HG03342 (cell line): ENCODE data around the gene TRAF4.
A peak's percentile ranks its signal among the peaks of the same experiment; 100 is the strongest.
"Not testable (repeated sequence)": the region's sequence is repeated elsewhere in the genome, so short reads cannot be mapped to it uniquely, and the experiment has no call there.

Experiments
- ATAC-seq: cut with Tn5 transposase; IDR thresholded peaks from one replicate; pipeline ENCODE4 v1.9.1; 2021; ENCODE audit warnings: mild to moderate bottlenecking, moderate library complexity; ENCODE audit not compliant: unreplicated experiment

Gene TRAF4

DNA sequence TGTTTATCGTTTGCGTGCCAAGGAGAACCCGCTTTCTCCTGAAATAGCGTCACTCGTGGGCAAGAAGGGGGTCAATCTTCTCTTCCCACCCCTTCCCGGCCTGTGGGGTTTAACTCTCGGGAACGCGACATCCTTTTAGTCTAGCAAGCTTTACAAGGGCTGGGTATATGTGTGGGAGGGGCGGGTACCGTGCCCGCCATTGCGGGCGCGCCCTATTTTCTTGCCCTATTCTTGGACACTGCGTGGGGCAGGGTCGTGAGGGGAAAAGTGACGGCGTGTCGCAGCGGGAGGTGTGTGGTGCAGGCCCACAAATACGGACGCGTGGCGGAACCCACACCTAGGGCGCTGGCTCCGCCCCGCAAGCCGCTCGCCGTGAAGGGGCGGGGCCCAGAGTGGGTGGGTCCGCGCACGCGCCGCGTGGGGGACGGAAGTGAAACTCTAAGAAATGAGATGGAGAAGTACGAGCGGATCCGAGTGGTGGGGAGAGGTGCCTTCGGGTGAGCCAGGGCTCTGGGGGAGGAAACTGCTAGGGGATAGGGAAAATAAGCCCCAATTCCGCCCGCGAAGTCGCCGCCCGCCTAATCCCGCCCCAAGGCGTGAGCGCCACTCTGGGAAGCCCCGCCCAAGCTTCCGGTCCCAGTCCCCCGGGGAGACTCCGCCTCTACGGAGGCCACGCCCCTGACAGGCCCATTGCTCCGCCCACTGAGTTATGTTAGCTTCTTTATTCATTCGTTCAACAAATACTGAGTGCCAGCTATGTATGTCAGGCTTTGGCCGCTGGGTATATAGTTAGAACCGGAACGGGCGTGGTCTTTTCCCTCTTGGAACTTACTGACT lies 15.2 kb upstream of the TRAF4 start, which contains the start of gene NEK8:
Gene NEK8 (plus strand): TSS at position 425 of the 837 bp plus-strand sequence. CDS start 26 bp downstream, at position 451.
- ATAC-seq, result peak; percentile 34

DNA sequence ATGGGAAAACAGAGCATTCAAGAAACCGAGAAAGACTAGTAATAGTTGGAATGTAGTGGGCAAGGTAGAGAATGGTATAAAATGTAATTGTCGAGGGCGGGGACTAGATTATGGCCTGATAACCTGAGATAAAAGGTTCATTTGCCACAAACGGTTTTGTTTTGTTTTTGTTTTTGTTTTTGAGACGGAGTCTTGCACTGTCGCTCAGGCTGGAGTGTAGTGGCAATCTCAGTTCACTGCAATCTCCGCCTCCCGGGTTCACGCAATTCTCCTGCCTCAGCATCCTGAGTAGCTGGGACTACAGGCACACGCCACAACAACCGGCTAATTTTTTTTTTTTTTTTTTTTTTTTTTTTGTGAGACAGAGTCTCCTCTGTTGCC lies 13.9 kb upstream of the TRAF4 start:
- no peak for ATAC-seq

DNA sequence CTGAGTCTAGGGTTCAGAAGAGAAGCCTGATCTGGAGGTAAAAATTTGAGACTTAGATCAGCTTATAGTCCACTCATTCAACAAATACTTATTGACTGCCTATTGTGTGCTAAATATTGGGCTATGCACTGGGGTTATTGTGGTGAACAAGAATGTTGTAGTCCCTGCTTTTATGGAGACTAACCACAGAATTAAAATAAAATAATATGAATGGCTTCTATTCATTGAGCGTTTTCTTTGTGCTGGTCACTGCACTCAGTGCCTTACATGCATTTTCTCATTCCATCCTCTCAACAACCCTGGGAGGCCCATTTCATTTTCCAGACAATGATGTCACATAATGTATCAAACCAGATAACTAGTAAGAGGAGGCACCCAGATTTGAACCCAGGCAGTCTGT lies 10.5 kb upstream of the TRAF4 start:
- no peak for ATAC-seq

DNA sequence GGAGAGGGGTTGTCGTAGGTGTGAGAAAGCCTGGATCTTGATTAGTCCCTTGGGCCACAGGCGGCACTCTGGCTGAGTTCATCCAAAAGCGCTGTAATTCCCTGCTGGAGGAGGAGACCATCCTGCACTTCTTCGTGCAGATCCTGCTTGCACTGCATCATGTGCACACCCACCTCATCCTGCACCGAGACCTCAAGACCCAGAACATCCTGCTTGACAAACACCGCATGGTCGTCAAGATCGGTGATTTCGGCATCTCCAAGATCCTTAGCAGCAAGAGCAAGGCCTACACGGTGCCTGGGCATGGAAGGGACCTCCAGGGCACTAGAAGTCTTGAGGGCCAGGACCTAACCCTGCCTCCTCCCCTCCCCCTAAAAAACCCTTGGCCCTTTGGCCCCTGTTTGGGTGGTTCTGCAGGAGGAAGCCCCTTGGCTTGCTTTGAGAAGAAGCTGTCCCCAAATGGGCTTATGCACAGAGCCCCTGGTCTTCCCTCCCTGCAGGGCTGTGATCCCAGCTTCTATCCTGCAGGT lies 9.0 kb upstream of the TRAF4 start:
- no peak for ATAC-seq

DNA sequence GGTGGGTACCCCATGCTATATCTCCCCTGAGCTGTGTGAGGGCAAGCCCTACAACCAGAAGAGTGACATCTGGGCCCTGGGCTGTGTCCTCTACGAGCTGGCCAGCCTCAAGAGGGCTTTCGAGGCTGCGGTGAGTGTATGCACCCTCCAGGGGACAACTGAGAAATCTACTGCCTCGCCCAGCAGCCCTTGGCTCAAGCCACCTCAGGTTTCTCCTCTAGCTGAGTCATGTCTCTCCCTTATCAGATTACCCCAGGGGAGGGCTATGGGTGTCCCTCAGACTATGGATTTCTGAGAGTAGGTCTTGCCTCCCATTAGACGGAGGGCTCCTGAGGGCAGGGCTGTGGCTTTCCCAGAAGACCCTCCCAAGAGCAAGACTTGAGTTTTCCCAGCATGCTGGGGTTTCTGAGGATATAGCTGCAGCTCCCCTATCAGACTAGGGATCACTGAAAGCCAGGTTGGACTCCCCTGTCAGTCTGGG lies 8.5 kb upstream of the TRAF4 start:
- no peak for ATAC-seq

DNA sequence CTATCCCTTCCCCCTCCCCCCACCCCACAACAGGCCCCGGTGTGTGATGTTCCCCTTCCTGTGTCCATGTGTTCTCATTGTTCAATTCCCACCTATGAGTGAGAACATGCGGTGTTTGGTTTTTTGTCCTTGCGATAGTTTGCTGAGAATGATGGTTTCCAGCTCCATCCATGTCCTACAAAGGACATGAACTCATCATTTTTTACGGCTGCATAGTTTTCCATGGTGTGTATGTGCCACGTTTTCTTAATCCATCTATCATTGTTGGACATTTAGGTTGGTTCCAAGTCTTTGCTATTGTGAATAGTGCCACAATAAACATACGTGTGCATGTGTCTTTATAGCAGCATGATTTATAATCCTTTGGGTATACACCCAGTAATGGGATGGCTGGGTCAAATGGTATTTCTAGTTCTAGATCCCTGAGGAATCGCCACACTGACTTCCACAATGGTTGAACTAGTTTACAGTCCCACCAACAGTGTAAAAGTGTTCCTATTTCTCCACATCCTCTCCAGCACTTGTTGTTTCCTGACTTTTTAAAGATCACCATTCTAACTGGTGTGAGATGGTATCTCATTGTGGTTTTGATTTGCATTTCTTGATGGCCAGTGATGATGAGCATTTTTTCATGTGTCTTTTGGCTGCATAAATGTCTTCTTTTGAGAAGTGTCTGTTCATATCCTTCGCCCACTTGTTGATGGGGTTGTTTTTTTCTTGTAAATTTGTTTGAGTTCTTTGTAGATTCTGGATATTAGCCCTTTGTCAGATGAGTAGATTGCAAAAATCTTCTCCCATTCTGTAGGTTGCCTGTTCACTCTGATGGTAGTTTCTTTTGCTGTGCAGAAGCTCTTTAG lies 7.7 kb upstream of the TRAF4 start:
- not testable (repeated sequence) for ATAC-seq

DNA sequence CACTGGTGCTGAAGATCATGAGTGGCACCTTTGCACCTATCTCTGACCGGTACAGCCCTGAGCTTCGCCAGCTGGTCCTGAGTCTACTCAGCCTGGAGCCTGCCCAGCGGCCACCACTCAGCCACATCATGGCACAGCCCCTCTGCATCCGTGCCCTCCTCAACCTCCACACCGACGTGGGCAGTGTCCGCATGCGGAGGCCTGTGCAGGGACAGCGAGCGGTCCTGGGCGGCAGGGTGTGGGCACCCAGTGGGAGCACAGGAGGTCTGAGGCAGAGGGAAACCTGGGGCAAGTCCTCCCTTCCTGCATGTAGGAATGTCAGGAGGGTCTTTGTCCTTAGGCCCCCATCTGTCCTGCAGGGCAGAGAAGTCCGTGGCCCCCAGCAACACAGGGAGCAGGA lies 6.5 kb upstream of the TRAF4 start:
- no peak for ATAC-seq

DNA sequence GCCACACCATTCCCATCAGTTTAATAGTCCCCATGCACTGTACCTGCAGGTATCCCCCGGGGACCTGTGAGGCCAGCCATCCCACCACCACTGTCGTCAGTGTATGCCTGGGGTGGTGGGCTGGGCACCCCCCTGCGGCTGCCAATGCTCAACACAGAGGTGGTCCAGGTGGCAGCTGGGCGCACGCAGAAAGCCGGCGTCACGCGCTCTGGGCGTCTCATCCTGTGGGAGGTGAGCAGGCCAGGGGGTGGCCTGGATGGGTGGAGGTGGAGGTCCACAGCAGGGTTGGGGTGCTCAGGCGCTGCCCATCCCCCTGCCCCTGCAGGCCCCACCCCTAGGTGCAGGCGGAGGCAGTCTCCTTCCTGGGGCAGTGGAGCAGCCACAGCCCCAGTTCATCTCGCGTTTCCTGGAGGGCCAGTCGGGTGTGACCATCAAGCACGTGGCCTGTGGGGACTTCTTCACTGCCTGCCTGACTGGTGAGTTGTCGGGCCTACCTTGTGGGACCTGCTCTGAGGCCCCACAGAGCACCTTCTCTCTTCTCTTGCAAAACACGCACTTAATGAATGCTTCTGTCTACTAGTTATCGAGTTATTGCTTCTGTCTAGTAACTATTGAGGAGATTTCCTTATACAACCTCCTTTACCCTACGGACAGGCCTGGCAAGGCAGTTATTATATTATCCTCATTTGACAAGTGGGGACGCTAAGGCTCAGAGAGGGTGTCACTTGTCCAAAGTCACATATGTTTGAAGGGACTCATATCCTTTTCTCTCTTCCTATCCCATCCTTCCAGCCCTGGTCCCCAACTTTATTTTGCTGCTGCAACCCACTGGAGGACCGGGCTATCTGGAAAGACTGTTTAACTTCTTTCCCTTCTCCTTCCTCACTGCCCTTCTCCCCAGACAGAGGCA lies 5.8 kb upstream of the TRAF4 start:
- peak; percentile 51 for ATAC-seq

DNA sequence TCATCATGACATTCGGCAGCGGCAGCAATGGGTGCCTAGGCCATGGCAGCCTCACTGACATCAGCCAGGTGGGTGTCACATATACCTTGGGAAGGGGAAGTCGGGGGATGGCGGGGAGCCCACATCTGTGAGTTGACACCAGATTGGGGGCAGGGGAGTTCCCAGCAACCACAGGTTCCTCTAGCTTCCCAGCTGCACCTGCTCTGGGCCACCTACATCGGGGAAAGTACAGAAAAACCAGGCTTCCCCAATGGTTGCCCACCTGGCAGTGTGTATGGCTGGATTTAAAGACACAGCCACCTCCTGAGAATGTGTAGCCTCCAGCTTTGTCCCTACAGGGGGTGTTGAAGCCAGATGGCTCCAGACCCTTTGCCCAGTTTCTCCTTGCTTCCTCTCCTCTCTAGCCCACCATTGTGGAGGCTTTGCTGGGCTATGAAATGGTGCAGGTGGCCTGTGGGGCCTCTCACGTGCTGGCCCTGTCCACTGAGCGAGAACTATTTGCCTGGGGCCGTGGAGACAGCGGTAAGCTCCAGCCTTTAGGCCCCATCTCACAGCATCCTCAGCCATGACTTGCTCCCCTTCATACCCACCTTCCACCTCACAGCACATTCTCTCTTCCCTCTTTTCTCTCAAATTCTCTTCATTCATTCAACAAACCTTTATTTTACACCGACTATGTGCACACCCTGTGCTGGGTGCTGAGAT lies 5.0 kb upstream of the TRAF4 start:
- no peak for ATAC-seq

DNA sequence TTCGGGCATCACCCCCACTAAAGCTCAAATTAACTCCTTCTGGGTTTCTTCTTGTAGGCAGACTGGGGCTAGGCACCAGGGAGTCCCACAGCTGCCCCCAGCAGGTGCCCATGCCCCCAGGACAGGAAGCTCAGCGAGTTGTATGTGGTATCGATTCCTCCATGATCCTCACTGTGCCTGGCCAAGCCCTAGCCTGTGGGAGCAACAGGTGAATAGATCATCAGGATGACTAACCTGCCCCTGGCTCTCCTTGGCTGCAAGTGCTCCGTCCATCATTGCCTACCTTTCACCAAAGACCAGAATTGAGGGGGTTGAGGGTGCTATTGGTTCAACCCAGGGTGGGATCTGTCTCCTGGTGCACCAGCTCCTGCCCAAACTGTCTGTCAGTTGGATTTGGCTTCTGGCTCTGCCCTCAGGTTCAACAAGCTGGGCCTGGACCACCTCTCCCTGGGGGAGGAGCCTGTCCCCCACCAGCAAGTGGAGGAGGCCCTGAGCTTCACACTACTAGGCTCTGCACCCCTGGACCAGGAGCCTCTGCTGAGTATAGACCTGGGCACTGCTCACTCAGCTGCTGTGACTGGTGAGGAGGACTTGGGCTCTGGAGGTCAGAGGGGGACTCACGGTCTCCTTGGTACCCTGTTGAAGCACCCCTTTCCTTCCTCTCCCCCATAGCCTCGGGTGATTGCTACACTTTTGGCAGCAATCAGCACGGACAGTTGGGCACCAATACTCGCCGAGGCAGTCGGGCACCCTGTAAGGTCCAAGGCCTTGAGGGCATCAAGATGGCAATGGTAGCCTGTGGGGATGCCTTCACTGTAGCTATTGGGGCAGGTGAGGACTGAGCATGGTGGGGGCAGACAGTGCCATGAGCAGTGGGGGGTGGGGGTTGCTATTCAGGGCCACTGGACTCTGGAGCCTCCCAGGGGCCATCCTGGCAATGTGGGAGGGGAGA lies 3.1 kb upstream of the TRAF4 start:
- ATAC-seq, result no peak

DNA sequence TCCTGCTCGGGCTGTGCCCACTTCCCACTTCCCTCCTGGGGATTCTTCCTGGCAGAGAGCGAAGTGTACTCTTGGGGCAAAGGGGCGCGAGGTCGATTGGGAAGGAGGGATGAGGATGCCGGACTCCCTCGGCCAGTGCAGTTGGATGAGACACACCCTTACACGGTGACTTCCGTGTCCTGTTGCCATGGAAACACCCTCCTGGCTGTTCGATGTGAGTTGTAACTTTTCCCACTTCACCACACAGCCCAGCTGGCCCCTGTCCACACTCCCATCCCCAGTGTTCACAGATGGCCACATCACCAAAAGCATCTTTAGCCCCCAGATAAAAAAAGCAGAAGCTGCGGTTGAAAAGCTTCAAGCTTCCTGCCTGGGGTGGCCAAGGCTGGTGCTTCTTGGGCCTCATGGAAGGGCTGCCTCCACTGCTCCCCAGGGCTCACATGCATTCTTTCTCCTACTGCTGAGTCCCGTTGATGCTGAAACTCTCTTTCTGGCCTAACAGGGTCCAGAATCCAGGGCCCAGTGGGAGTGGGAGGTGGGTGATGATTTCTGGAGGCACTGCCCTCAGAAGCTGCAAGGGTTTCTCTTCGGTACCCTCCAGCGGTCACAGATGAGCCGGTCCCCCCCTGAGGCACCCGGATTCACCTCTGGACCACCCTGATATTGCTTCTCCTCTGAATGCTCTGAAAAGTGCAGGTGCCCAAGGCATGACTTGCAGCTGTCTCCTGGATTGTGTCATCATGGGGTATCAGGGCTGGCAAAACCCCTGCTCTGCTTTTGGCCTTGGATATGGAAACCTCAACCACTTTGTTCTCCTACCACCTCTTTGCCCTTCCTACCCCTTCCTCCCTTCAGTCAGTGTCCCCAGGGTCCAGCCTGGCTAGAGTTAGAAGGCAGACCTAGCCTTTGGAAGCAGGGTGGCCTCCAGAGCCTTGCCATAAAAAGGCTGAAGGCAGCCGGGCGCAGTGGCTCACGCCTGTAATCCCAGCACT lies 2.2 kb upstream of the TRAF4 start:
- no peak for ATAC-seq

DNA sequence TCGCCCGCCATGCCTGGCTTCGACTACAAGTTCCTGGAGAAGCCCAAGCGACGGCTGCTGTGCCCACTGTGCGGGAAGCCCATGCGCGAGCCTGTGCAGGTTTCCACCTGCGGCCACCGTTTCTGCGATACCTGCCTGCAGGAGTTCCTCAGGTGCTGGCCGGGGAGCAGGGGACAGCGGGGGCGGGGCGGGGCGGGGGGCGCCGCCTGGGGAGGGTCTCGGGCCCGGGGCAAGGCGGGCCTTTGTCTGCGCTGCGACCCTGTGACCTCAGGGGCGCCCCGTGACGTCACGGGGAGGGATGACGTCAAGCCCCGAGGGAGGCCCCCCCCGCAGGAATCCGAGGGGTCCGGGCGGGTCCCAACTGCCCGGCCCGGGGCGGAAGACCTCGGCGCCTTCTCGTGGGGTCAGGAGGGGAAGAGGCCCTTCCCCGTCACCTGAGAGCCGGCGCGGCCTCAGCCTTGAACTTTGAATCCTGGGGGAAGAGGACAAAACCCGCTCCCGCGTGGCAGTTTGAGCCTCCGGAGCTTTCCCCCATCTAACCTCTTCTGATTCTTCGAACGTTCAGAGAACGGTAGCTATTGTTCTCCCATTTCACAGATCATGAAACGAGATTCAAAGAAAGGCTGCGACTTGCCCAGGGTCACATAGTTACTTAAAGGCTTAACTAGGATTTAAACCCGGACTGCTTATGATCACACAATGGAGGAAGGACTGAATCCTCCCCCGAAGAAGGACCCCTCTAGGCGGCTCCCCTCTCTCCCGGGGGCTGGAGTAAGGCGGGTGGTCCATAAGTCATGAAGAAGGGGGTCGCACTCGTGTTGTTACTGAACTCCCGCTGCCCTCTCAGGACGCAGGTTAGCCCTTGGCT lies 527 bp downstream of the TRAF4 start:
- ATAC-seq, result peak; percentile 29

DNA sequence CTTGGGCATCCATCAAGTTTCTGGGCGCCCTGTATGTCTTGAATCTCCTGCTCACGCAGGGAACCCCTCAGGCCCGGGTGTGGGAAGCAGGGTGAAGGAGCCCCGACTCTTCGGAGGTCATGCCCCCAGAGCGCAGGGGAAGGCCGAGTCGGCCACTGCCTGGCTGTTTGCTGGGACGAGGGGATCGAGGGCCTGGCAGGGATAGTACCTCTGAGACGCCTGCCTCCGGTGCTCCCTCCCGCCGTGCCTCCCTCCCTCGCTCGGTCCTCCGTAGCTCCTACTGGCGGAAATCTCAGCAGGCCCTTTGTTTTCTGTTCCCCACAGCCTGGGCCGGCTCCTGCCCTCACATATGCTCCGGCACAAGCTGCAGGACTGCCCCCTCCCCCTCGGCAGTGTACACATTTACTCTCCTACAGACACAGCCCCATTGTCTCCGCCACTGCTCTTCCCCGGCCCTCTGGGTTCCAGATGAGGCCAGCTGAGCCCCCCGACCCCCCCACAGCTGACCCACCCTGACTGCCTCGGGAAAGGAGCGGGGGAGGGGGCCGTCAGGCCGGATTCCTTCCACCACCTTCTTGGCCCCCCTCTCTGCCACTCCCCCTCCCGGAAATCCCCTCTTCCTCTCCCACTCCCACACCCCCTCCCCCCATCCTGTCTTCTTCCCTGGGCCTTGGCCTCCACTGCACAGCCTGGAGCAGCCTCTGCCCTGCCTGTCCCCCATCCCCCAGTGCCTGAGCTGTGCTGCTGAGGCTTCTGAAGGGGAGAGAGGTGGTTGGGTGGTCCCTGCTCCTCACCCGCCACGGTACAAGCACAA lies 1.4 kb downstream of the TRAF4 start:
- no peak for ATAC-seq

DNA sequence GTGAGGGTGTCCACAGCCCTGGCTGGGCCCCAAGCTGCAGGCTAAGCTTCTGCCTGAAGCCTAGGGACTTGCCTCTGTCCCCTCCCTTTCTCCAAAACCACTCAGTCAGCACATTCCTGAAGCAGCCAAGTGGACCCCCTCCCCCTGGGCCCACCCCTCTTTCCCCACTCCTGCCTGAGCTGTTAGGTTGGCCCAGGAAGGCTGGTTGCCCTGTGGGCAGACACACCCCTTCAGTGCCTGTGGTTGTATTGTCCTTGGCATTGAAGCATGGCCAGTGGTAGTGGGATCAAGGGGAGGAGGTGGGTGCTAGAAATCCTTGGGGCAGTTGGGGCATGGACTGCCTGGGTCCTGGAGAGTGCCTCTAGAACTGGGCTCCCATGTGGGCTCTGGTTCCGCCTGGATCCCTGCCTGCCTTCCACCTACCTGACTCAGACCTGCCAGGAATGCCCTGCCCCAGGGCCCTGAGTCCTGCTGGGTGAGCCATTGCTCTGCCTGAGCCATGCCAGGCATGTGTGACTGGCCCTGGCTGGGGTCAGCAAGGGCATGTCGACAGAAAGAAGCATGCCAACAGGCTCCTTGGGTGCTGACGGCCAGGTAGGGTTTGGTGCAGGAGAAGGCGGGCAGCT lies 2.1 kb downstream of the TRAF4 start:
- ATAC-seq, result no peak

DNA sequence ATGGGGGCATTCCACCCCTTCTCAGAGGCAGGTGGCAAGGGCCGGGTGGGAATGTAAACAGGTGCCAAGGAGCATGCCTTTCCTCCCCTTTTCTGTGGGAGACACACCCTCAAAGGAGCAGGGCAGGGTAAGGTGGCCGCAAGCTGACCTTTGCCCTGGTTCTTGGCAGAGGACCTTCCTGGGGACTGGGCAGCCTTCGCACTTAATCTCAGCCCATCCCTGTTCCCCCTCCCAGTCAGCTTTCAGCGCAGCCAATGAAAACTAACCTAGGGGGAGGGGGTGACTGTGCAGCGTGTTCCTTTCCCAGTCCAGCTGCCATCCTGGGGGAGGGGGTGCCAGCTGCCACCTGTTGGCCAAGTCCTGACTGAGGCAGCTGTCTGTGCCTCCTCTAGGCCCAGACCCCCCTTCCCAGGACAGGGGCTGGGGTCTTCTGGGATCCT lies 2.8 kb downstream of the TRAF4 start:
- ATAC-seq, result no peak
